Measurements from ENCODE around the gene RPS27. TPM values are rescaled to one million over a fixed set of nuclear protein-coding genes. Genes with fewer than 3 reads are reported as not detected.

The RPS27 gene
- total RNA-seq, 4 donors from 2014 or later: 990 to 4,016 (median 2,721) TPM

GRCh38 chr1:153951183-153951582 lies 39.4 kb upstream of the RPS27 start:
- no peak for ATAC-seq
- H3K36me3 ChIP-seq: peaks cover 0 to 82% of the 10 kb centered on the region in 2 donors
- TF ChIP-seq EP300 (IDR thresholded peaks at IDR 0.05) (no peak), POLR2AphosphoS5 (IDR thresholded peaks at IDR 0.05) (no peak), POLR2A (IDR thresholded peaks at IDR 0.05) (no peak)
- TF ChIP-seq, protein P1, sequence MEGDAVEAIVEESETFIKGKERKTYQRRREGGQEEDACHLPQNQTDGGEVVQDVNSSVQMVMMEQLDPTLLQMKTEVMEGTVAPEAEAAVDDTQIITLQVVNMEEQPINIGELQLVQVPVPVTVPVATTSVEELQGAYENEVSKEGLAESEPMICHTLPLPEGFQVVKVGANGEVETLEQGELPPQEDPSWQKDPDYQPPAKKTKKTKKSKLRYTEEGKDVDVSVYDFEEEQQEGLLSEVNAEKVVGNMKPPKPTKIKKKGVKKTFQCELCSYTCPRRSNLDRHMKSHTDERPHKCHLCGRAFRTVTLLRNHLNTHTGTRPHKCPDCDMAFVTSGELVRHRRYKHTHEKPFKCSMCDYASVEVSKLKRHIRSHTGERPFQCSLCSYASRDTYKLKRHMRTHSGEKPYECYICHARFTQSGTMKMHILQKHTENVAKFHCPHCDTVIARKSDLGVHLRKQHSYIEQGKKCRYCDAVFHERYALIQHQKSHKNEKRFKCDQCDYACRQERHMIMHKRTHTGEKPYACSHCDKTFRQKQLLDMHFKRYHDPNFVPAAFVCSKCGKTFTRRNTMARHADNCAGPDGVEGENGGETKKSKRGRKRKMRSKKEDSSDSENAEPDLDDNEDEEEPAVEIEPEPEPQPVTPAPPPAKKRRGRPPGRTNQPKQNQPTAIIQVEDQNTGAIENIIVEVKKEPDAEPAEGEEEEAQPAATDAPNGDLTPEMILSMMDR (IDR thresholded peaks at IDR 0.05): no peak
- no peaks in the 10 kb centered on the region for H3K27me3 ChIP-seq
- WGBS, 2 donors (ENCODE audit: low coverage in 1 of 2): 87 to 97% methylated on average over 3 to 7 of the region's 11 CpGs
- peaks cover 0 to 44% (median 10%) of the 10 kb centered on the region in 3 donors for H3K4me1 ChIP-seq
- no peaks in the 10 kb centered on the region for H3K9me3 ChIP-seq
- H3K4me3 ChIP-seq: no peak overlapping the region
- no peak overlapping the region for H3K27ac ChIP-seq

- no peak for ATAC-seq
- Histone ChIP-seq H3K27me3 (no peaks in the 10 kb centered on the region), H3K9me3 (no peaks in the 10 kb centered on the region), H3K27ac (no peak overlapping the region), H3K36me3 (peaks cover 0 to 82% of the 10 kb centered on the region in 2 donors), H3K4me3 (no peak overlapping the region), H3K4me1 (peaks cover 0 to 47% (median 14%) of the 10 kb centered on the region in 3 donors)
- no peak for TF ChIP-seq POLR2AphosphoS5 (IDR thresholded peaks at IDR 0.05)
- TF ChIP-seq POLR2A (IDR thresholded peaks at IDR 0.05): no peak
- TF ChIP-seq EP300 (IDR thresholded peaks at IDR 0.05): no peak
- TF ChIP-seq, protein P1 (IDR thresholded peaks at IDR 0.05): no peak
- WGBS, 2 donors (ENCODE audit: low coverage in 1 of 2): 100% methylated on average over 1 of the region's 2 CpGs; no CpG with 5 or more reads in 1 of the 2 donors
Measured at GRCh38 chr1:153951801-153952200, 38.8 kb upstream of the RPS27 start.

GRCh38 chr1:153953859-153954365 lies 36.6 kb upstream of the RPS27 start:
- Histone ChIP-seq H3K4me3 (no peak overlapping the region), H3K9me3 (no peaks in the 10 kb centered on the region), H3K27ac (no peak overlapping the region), H3K36me3 (peaks cover 0 to 63% of the 10 kb centered on the region in 2 donors), H3K4me1 (peaks cover 0 to 52% (median 21%) of the 10 kb centered on the region in 3 donors), H3K27me3 (no peaks in the 10 kb centered on the region)
- WGBS, 2 donors (ENCODE audit: low coverage in 1 of 2): no CpG with 5 or more reads among the region's 4 CpGs
- ATAC-seq: no peak
- no peak for TF ChIP-seq POLR2A (IDR thresholded peaks at IDR 0.05)
- TF ChIP-seq, protein P1 (IDR thresholded peaks at IDR 0.05): no peak
- no peak for TF ChIP-seq EP300 (IDR thresholded peaks at IDR 0.05)
- TF ChIP-seq POLR2AphosphoS5 (IDR thresholded peaks at IDR 0.05): no peak

DNA sequence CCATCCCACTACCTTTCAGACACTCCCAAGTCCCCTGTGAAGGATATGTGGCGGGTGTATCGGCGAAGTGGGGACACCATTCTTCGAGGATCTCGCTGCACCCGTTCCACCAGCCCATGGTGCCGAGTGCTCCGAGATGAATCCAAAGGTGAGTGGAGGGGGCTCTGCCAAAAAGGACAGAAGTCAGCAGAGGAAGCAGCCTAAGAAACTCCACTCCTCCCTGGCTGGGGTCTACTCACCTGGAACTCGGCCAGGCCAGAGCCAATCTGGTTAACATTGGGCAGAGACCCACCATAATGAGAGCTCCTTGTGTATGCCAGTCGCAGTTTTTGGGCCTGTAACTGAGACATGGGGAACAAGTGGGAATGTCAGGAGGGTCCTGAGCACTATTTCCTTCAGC lies 35.7 kb upstream of the RPS27 start:
- 80% methylated on average over 1 of the region's 10 CpGs; no CpG with 5 or more reads in 1 of the 2 donors for WGBS, 2 donors (ENCODE audit: low coverage in 1 of 2)
- no peaks in the 10 kb centered on the region for H3K9me3 ChIP-seq
- no peak for ATAC-seq
- TF ChIP-seq, protein P1 (IDR thresholded peaks at IDR 0.05): no peak
- TF ChIP-seq POLR2AphosphoS5 (IDR thresholded peaks at IDR 0.05) (no peak), EP300 (IDR thresholded peaks at IDR 0.05) (no peak), POLR2A (IDR thresholded peaks at IDR 0.05) (no peak)
- H3K27me3 ChIP-seq: no peaks in the 10 kb centered on the region
- peaks cover 0 to 61% (median 27%) of the 10 kb centered on the region in 3 donors for H3K4me1 ChIP-seq
- H3K36me3 ChIP-seq: peaks cover 0 to 60% of the 10 kb centered on the region in 2 donors
- no peak overlapping the region for H3K27ac ChIP-seq
- no peak overlapping the region for H3K4me3 ChIP-seq

Data from gastroesophageal sphincter (tissue), 4 donors.